Measurements from ENCODE around the gene SLC8A3.

- TF ChIP-seq POLR2AphosphoS5 (IDR thresholded peaks at IDR 0.05; ENCODE audit: low read length): no peak
- TF ChIP-seq ZNF274 (IDR thresholded peaks at IDR 0.05; ENCODE audit: insufficient read depth, insufficient read length): no peak
- TF ChIP-seq RFX5 (IDR thresholded peaks at IDR 0.05; ENCODE audit: low read depth, low read length): no peak
- TF ChIP-seq SMC3 (IDR thresholded peaks at IDR 0.05; ENCODE audit: borderline replicate concordance, low read length): no peak
- no peak for TF ChIP-seq SPI1 (IDR thresholded peaks at IDR 0.05; ENCODE audit: borderline replicate concordance, insufficient read depth, low read depth, low read length)
- no peak for TF ChIP-seq GATAD2B (conservative IDR thresholded peaks at IDR 0.05; ENCODE audit: low read depth)
- no peak for TF ChIP-seq RAD21 (IDR thresholded peaks at IDR 0.05; ENCODE audit: insufficient read depth, low read depth, low read length)
- no peak for TF ChIP-seq CUX1 (IDR thresholded peaks at IDR 0.05; ENCODE audit: insufficient replicate concordance, low read depth, low read length)
- TF ChIP-seq NRF1 (conservative IDR thresholded peaks at IDR 0.05; ENCODE audit: low read depth, low read length): no peak
Measured at GRCh38 chr14:70033116-70033515, 155.6 kb downstream of the SLC8A3 start.
